GM23338 (cell line): ENCODE measurements around the gene RFWD3. TPM values are rescaled to one million over a fixed set of nuclear protein-coding genes. Genes with fewer than 3 reads are reported as not detected.

ENCODE experiments used
- ATAC-seq: fragments of 200-7000 bp; cut with Tn5 transposase; 3 replicates; pipeline ENCODE4 v1.9.1; 2020
- DNase-seq: peaks from one replicate; pipeline ENCODE4 v3.0.0-alpha.2; 2015; ENCODE audit warnings: low spot score
- H2AFZ ChIP-seq: fragments of 200-600 bp; sonication (generic); 2 replicates; pipeline ENCODE4 v1.8.0; 2016; ENCODE audit warnings: antibody characterized with exemption, mild to moderate bottlenecking, moderate library complexity
- H3F3A ChIP-seq: fragments of 200-600 bp; sonication (generic); replicated peaks from 2 replicates; pipeline ENCODE4 v1.8.0; 2017; ENCODE audit warnings: antibody characterized with exemption, mixed run types, low read depth
- H3K27ac ChIP-seq: fragments of 200-600 bp; sonication (generic); 2 replicates; pipeline ENCODE4 v1.6.1; 2016; ENCODE audit warnings: low read depth
- H3K27me3 ChIP-seq: fragments of 200-600 bp; sonication (generic); 2 replicates; pipeline ENCODE4 v1.8.0; 2016; ENCODE audit warnings: mild to moderate bottlenecking, mixed run types, moderate library complexity; ENCODE audit not compliant: insufficient read depth
- H3K36me3 ChIP-seq: fragments of 200-600 bp; sonication (generic); 2 replicates; pipeline ENCODE4 v1.8.0; 2016; ENCODE audit warnings: mild to moderate bottlenecking; ENCODE audit not compliant: insufficient read depth
- H3K4me1 ChIP-seq: fragments of 200-600 bp; sonication (generic); 2 replicates; pipeline ENCODE4 v1.8.0; 2016; ENCODE audit warnings: mild to moderate bottlenecking, moderate library complexity; ENCODE audit not compliant: insufficient read depth
- H3K4me2 ChIP-seq: fragments of 200-600 bp; sonication (generic); 2 replicates; pipeline ENCODE4 v1.7.1; 2017; ENCODE audit warnings: mixed run types
- H3K4me3 ChIP-seq: fragments of 200-600 bp; sonication (generic); 2 replicates; pipeline ENCODE4 v1.6.1; 2016; ENCODE audit warnings: mixed run types
- H3K79me2 ChIP-seq: fragments of 200-600 bp; sonication (generic); replicated peaks from 2 replicates; pipeline ENCODE4 v1.8.0; 2017; ENCODE audit warnings: mild to moderate bottlenecking; ENCODE audit not compliant: insufficient read depth
- H3K9me2 ChIP-seq: fragments of 200-600 bp; sonication (generic); 2 replicates; pipeline ENCODE4 v1.8.0; 2017; ENCODE audit not compliant: insufficient read depth
- H4K20me1 ChIP-seq: fragments of 200-600 bp; sonication (generic); replicated peaks from 2 replicates; pipeline ENCODE4 v1.8.0; 2017; ENCODE audit warnings: mild to moderate bottlenecking; ENCODE audit not compliant: insufficient read depth
- H3K27ac Mint-ChIP-seq: 2 replicates; pipeline ENCODE4 v1.8.0; 2020; ENCODE audit warnings: inconsistent platforms, mild to moderate bottlenecking, moderate library complexity, mixed read lengths
- H3K27me3 Mint-ChIP-seq: 3 replicates; pipeline ENCODE4 v1.8.0; 2022; ENCODE audit warnings: low read depth, mild to moderate bottlenecking, moderate library complexity, mixed read lengths, inconsistent platforms; ENCODE audit not compliant: insufficient read depth, poor library complexity
- H3K36me3 Mint-ChIP-seq: 3 replicates; pipeline ENCODE4 v1.8.0; 2021; ENCODE audit warnings: low read depth, mild to moderate bottlenecking, inconsistent platforms, moderate library complexity, mixed read lengths
- H3K4me1 Mint-ChIP-seq: 3 replicates; pipeline ENCODE4 v1.8.0; 2020; ENCODE audit warnings: mild to moderate bottlenecking, inconsistent platforms, mixed read lengths
- H3K4me3 Mint-ChIP-seq: 3 replicates; pipeline ENCODE4 v1.8.0; 2021; ENCODE audit warnings: moderate library complexity, mild to moderate bottlenecking, inconsistent platforms, mixed read lengths
- H3K9me3 Mint-ChIP-seq: 3 replicates; pipeline ENCODE4 v1.8.0; 2020; ENCODE audit warnings: moderate library complexity, mild to moderate bottlenecking, inconsistent platforms, mixed read lengths
- CREB1 ChIP-seq: fragments of 250-450 bp; sonication (Bioruptor Pico); IDR thresholded peaks from 2 replicates; pipeline ENCODE4 v1.5.0; 2020; ENCODE audit warnings: low read depth, mild to moderate bottlenecking, moderate library complexity
- ETS1 ChIP-seq: IDR thresholded peaks from 2 replicates; pipeline ENCODE4 v1.6.1; 2016; ENCODE audit warnings: antibody characterized with exemption
- POLR2AphosphoS5 ChIP-seq: IDR thresholded peaks from 2 replicates; pipeline ENCODE4 v1.6.1; 2016; ENCODE audit warnings: antibody characterized with exemption, low read depth
- REST ChIP-seq: IDR thresholded peaks from one replicate; pipeline ENCODE4 v1.6.1; 2018; ENCODE audit warnings: antibody characterized with exemption; ENCODE audit not compliant: unreplicated experiment
- ZNF114 ChIP-seq: fragments of 250-450 bp; sonication (Bioruptor Pico); IDR thresholded peaks from 2 replicates; pipeline ENCODE4 v1.5.0; 2020; ENCODE audit warnings: mild to moderate bottlenecking, moderate library complexity
- ZNF331 ChIP-seq: fragments of 250-450 bp; sonication (Bioruptor Pico); IDR thresholded peaks from 2 replicates; pipeline ENCODE4 v1.5.0; 2020; ENCODE audit warnings: low read depth, mild to moderate bottlenecking, moderate library complexity
- ZNF462 ChIP-seq: fragments of 250-450 bp; sonication (Bioruptor Pico); IDR thresholded peaks from 2 replicates; pipeline ENCODE4 v1.5.0; 2020; ENCODE audit warnings: mild to moderate bottlenecking, moderate library complexity
- polyA plus RNA-seq: library from polyadenylated mRNA; unstranded; fragments of >200 nt; fragmentation: Nextera tagmentation; extraction: Ambion mirVana; gene quantifications from 2 replicates; pipeline ENCODE4 v1.2.1, GENCODE V29; 2016
- total RNA-seq: library from RNA; depleted of rRNA; stranded (reverse); fragments of >200 nt; shearing (Covaris generic); gene quantifications from 2 replicates; pipeline ENCODE4 v1.2.3, GENCODE V29; 2014

RFWD3 gene
- total and polyA plus RNA-seq, 2 experiments from 2014 or later = 27.6 to 113 TPM

- Histone ChIP-seq H3K4me3 (peak overlapping the region; percentile 42), H2AFZ (no peak overlapping the region), H3K27me3 (peaks cover 9% of the 10 kb centered on the region; the same call in 1 of the 2 replicates), H3K36me3 (peaks cover 6% of the 10 kb centered on the region; the same call in 1 of the 2 replicates), H3K9me2 (no peaks in the 10 kb centered on the region), H4K20me1 (no peaks in the 10 kb centered on the region), H3K79me2 (no peaks in the 10 kb centered on the region), H3K4me2 (peak overlapping the region; percentile 61), H3K27ac (no peak overlapping the region), H3F3A (0 out of 2 replicates have a peak, but pooled peaks cover 2% of the 10 kb centered on the region), H3K4me1 (peaks cover 10% of the 10 kb centered on the region; the same call in 1 of the 2 replicates)
- peak; percentile 93 for ATAC-seq
- peak overlapping the region; percentile 82 for H3K4me3 Mint-ChIP-seq
- TF ChIP-seq POLR2AphosphoS5 (peak; percentile 89), ETS1 (peak; percentile 87), CREB1 (CRISPR knock-in tag) (no peak)
- no peaks in the 10 kb centered on the region for H3K9me3 Mint-ChIP-seq
- peak overlapping the region; percentile 64; the same call in 1 of the 2 replicates for H3K27ac Mint-ChIP-seq
- H3K4me1 Mint-ChIP-seq = peaks cover 8% of the 10 kb centered on the region; the same call in 2 of the 3 replicates
- H3K27me3 Mint-ChIP-seq = peaks cover 16% of the 10 kb centered on the region
- DNase-seq = peak; percentile 94
- peaks cover under 1% of the 10 kb centered on the region; the same call in 2 of the 3 replicates for H3K36me3 Mint-ChIP-seq
Observed at GRCh38 chr16:74695450-74696422, 29.1 kb upstream of the RFWD3 start.

GRCh38 chr16:74691093-74691855 lies 24.6 kb upstream of the RFWD3 start:
- H3K9me2 ChIP-seq = no peaks in the 10 kb centered on the region
- no peak for DNase-seq
- H3K4me3 ChIP-seq = no peak overlapping the region
- H3K27ac ChIP-seq = no peak overlapping the region
- H3K27me3 Mint-ChIP-seq = peaks cover 6% of the 10 kb centered on the region
- H3F3A ChIP-seq = 0 out of 2 replicates have a peak, but pooled peaks cover 2% of the 10 kb centered on the region
- H3K9me3 Mint-ChIP-seq = no peaks in the 10 kb centered on the region
- no peak overlapping the region for H2AFZ ChIP-seq
- no peak overlapping the region for H3K4me2 ChIP-seq
- 0 out of 2 replicates have a peak, but pooled peaks cover 3% of the 10 kb centered on the region for H3K4me1 ChIP-seq
- H3K27ac Mint-ChIP-seq = no peak overlapping the region
- peaks cover 3% of the 10 kb centered on the region; the same call in 2 of the 3 replicates for H3K36me3 Mint-ChIP-seq
- 0 out of 2 replicates have a peak, but pooled peaks cover 3% of the 10 kb centered on the region for H4K20me1 ChIP-seq
- H3K4me3 Mint-ChIP-seq = no peak overlapping the region
- H3K4me1 Mint-ChIP-seq = peaks cover 4% of the 10 kb centered on the region; the same call in 2 of the 3 replicates
- no peaks in the 10 kb centered on the region for H3K27me3 ChIP-seq
- no peak for ATAC-seq
- H3K36me3 ChIP-seq = peaks cover 11% of the 10 kb centered on the region
- no peaks in the 10 kb centered on the region for H3K79me2 ChIP-seq
- no peak for TF ChIP-seq ZNF331 (CRISPR knock-in tag)
- TF ChIP-seq ZNF462 (CRISPR knock-in tag) = no peak
- TF ChIP-seq REST = no peak
- no peak for TF ChIP-seq ZNF114 (CRISPR knock-in tag)
